Measurements from ENCODE around the gene CENPB.
"Not testable (repeated sequence)": the region's sequence is repeated elsewhere in the genome, so short reads cannot be mapped to it uniquely, and the experiment has no call there.

Gene CENPB

GRCh38 chr20:3808544-3808943 is 22.0 kb upstream of the CENPB start:
- no peak for DNase-seq

DNA sequence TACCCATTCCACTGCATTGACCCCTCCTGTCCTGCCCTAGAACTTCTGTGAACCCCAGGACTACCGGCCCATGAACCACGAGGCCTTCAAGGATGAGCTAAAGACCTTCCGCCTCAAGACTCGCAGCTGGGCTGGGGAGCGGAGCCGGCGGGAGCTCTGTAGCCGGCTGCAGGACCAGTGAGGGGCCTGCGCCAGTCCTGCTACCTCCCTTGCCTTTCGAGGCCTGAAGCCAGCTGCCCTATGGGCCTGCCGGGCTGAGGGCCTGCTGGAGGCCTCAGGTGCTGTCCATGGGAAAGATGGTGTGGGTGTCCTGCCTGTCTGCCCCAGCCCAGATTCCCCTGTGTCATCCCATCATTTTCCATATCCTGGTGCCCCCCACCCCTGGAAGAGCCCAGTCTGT is 18.2 kb upstream of the CENPB start:
- DNase-seq: no peak

GRCh38 chr20:3804254-3804751 is 17.8 kb upstream of the CENPB start:
- DNase-seq: no peak

GRCh38 chr20:3803854-3804253 is 17.3 kb upstream of the CENPB start:
- no peak for DNase-seq

DNA sequence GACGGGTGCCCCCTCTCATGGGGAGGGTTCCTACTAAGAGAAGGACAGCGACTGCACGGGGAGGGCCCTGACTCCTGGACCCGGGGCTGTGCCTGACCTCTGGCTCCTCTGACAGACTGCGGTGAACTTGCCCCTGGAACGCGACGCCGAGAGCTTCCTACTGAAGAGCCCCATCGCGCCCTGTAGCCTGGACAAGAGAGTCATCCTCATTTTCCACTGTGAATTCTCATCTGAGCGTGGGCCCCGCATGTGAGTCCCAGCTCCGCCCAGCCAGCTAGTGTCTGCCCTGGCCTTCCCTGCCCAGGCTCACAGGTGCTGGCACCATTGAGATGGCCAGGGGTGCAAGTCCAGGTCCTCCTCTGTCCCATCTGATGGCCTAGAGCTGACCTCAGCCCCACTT is 16.7 kb upstream of the CENPB start:
- no peak for DNase-seq

DNA sequence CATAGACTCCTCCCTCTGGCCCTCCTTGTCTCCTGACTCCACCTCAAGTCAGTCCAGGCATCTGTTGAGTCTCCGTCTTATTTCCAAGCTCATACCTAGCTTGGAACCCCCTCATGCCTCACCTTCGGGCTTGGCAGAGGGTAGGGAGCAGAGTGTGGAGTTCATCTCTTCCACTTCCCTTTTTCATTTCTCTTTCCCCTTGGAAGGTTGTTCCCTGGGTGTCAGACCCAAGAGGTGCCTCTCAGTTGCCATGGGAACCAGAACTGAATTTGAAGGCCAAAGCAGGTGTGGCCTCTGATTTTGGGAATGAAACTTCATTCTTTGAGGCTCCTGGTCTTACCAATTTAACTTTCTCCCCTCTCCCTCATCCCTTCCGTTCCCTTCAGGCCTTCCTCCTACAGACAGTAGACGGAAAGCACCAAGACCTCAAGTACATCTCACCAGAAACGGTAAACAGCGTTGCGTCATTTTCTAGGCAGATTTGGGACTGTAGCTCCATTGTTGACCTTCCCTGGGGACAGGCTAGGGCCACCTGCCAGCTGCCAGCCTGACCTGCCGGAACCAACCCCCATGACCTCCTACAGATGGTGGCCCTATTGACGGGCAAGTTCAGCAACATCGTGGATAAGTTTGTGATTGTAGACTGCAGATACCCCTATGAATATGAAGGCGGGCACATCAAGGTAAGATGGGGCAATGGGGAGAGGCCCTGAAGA is 16.1 kb upstream of the CENPB start:
- DNase-seq: no peak

DNA sequence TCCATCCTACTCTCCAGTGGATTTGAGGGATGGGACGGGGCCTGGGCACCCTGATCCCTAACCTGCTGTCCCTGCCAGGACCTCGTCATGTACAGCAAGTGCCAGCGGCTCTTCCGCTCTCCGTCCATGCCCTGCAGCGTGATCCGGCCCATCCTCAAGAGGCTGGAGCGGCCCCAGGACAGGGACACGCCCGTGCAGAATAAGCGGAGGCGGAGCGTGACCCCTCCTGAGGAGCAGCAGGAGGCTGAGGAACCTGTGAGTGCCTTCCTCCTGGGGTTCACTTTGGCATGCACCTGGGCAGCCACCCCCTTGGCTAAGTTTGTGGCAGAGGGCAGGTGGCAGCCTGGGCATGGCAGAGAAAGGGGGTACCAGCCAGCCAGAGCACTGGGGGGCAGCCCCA is 15.3 kb upstream of the CENPB start:
- DNase-seq: no peak

GRCh38 chr20:3801299-3801698 is 14.8 kb upstream of the CENPB start:
- no peak for DNase-seq

GRCh38 chr20:3800878-3801260 is 14.3 kb upstream of the CENPB start:
- DNase-seq: no peak

DNA sequence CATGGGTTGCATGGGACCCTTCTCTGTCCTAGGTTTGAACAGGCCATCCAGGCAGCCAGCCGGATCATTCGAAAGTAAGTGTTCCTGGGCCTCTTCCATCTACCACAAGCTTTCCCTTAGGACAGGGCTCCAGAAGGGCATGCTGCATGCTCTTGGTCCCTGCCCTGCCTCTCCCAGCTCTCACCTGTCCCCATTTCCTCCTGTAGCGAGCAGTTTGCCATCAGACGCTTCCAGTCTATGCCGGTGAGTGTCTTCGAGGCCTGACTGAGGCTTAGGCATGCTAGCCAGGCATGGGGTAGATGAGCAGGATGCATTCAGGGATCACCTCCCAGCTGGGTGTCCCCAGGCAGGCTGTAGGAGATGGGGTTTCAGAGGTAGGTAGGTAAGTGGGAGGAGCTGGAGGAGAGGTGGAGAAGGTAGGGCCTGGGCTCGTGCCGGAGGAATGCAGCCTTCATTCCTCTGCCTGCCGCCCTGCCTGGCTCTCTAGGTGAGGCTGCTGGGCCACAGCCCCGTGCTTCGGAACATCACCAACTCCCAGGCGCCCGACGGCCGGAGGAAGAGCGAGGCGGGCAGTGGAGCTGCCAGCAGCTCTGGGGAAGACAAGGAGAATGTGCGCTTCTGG is 13.8 kb upstream of the CENPB start:
- no peak for DNase-seq

GRCh38 chr20:3798908-3799248 is 12.3 kb upstream of the CENPB start:
- no peak for DNase-seq

GRCh38 chr20:3798373-3798768 is 11.8 kb upstream of the CENPB start:
- DNase-seq: no peak

- no peak for DNase-seq
These were observed 11.2 kb upstream of the CENPB start for GRCh38 chr20:3797592-3798372.

GRCh38 chr20:3797226-3797545 is 10.6 kb upstream of the CENPB start:
- DNase-seq: no peak

DNA sequence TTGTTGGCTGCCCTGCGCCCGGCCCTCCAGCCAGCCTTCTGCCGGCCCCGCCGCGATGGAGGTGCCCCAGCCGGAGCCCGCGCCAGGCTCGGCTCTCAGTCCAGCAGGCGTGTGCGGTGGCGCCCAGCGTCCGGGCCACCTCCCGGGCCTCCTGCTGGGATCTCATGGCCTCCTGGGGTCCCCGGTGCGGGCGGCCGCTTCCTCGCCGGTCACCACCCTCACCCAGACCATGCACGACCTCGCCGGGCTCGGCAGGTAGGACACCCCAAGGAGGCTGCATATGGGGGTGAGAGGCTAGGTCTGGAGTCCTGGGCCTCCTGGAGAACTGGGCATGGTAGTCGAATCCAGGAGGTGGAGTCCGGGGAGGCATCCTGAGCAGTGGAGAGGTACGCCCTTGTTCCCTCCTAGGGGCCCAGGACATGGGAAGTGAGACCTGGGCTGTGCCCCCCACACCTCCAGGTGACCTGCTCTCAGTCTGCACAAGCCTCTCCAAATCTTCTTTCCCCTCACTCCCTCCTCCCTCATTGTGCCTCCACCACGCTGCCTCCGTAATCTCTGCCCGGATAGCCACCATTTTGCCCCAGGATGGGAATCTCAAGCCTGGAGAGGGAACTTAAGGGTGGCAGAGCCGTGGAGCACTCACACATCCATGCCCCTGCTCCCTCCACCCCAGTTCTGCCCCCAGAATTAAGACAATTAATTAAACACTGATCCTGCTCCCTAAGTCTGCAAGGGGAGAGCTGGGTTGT is 10.1 kb upstream of the CENPB start:
- DNase-seq: no peak

GRCh38 chr20:3795511-3796468 is 9.2 kb upstream of the CENPB start, which contains the start of gene CDC25B:
Gene CDC25B (plus strand): TSS chr20:3796310. CDS start chr20:3796532, 222 bp downstream.
- peak; percentile 84 for DNase-seq

GRCh38 chr20:3794701-3795420 is 8.3 kb upstream of the CENPB start:
- no peak for DNase-seq

- DNase-seq: not testable (repeated sequence)
These were observed 7.6 kb upstream of the CENPB start for GRCh38 chr20:3794168-3794567.

- not testable (repeated sequence) for DNase-seq
These were observed 2.7 kb upstream of the CENPB start for GRCh38 chr20:3789201-3789600.

- DNase-seq: no peak
These were observed 2.2 kb upstream of the CENPB start for GRCh38 chr20:3788685-3789155.

- DNase-seq: no peak
These were observed 929 bp upstream of the CENPB start for GRCh38 chr20:3787324-3788014.

All from CD4-positive, alpha-beta T cell treated with Interferon gamma for 1 hour (primary cell).